Mesenchymal stem cell (in vitro differentiated cells and primary cell): ENCODE results near the gene USP47.
A peak's percentile ranks its signal among the peaks of the same experiment; 100 is the strongest.

Source experiments
- DNase-seq: peaks from one replicate; pipeline ENCODE4 v3.0.0-alpha.2; 2013
- H2AFZ ChIP-seq: one replicate; pipeline ENCODE4 v1.6.1; 2013; ENCODE audit warnings: low read depth, mild to moderate bottlenecking, control low read depth, inconsistent platforms, low read length, moderate library complexity
- H2AK5ac ChIP-seq: 2 replicates; pipeline ENCODE4 v1.6.1; 2013; ENCODE audit warnings: low read length, moderate library complexity, mild to moderate bottlenecking, inconsistent platforms; ENCODE audit not compliant: severe bottlenecking
- H2BK120ac ChIP-seq: one replicate; pipeline ENCODE4 v1.6.1; 2013; ENCODE audit warnings: low read depth, mild to moderate bottlenecking, inconsistent platforms, low read length, moderate library complexity
- H2BK12ac ChIP-seq, 2 experiments: one replicate each; pipeline ENCODE4 v1.6.1; 2013; ENCODE audit warnings: inconsistent platforms in 2 of 2, low read length in 2 of 2, mild to moderate bottlenecking in 2 of 2, moderate library complexity in 2 of 2, control low read depth in 1 of 2
- H2BK15ac ChIP-seq: one replicate; pipeline ENCODE4 v1.6.1; 2013; ENCODE audit warnings: mild to moderate bottlenecking, low read depth, inconsistent platforms; ENCODE audit not compliant: poor library complexity, severe bottlenecking
- H2BK5ac ChIP-seq: 2 replicates; pipeline ENCODE4 v1.6.1; 2013; ENCODE audit warnings: low read depth, mild to moderate bottlenecking, low read length, control low read depth, inconsistent platforms; ENCODE audit not compliant: poor library complexity, severe bottlenecking
- H3K14ac ChIP-seq, 2 experiments: one replicate each; pipeline ENCODE4 v1.6.1; 2013; ENCODE audit warnings: inconsistent platforms in 2 of 2, low read length in 2 of 2, control low read depth in 1 of 2, mild to moderate bottlenecking in 1 of 2, moderate library complexity in 1 of 2
- H3K18ac ChIP-seq, 2 experiments: one replicate each; pipeline ENCODE4 v1.6.1; 2013; ENCODE audit warnings: inconsistent platforms in 2 of 2, low read length in 2 of 2, control low read depth in 1 of 2, low read depth in 1 of 2, mild to moderate bottlenecking in 1 of 2
- H3K23ac ChIP-seq, 2 experiments: one replicate each; pipeline ENCODE4 v1.6.1; 2013; ENCODE audit warnings: inconsistent platforms in 2 of 2, low read length in 2 of 2, mild to moderate bottlenecking in 2 of 2, moderate library complexity in 2 of 2, control low read depth in 1 of 2
- H3K27ac ChIP-seq: 2 replicates; pipeline ENCODE4 v1.5.1; 2013; ENCODE audit warnings: mild to moderate bottlenecking, moderate library complexity, low read length, control low read depth, inconsistent platforms; ENCODE audit not compliant: poor library complexity, severe bottlenecking
- H3K27me3 ChIP-seq, 2 experiments: 2 replicates each; pipeline versions ENCODE4 v1.6.1 to v1.7.0; 2013; ENCODE audit warnings: low read length in 2 of 2, mild to moderate bottlenecking in 2 of 2, moderate library complexity in 2 of 2, control low read depth in 1 of 2, inconsistent platforms in 1 of 2; ENCODE audit not compliant: control insufficient read depth in 1 of 2, insufficient read depth in 1 of 2
- H3K36me3 ChIP-seq, 2 experiments: 2 replicates each; pipeline versions ENCODE4 v1.6.1 to v1.7.0; 2013; ENCODE audit warnings: low read length in 2 of 2, control low read depth in 1 of 2, inconsistent platforms in 1 of 2, low read depth in 1 of 2, mild to moderate bottlenecking in 1 of 2; ENCODE audit not compliant: insufficient read depth in 2 of 2, control insufficient read depth in 1 of 2
- H3K4ac ChIP-seq, 2 experiments: one replicate each; pipeline ENCODE4 v1.6.1; 2013; ENCODE audit warnings: inconsistent platforms in 2 of 2, low read length in 2 of 2, mild to moderate bottlenecking in 2 of 2, moderate library complexity in 2 of 2, control low read depth in 1 of 2, low read depth in 1 of 2
- H3K4me1 ChIP-seq: 2 replicates; pipeline ENCODE4 v1.6.1; 2013; ENCODE audit warnings: low read depth, low read length, control low read depth; ENCODE audit not compliant: control insufficient read depth, insufficient read depth
- H3K4me2 ChIP-seq: 2 replicates; pipeline ENCODE4 v1.6.1; 2013; ENCODE audit warnings: low read length, mild to moderate bottlenecking, inconsistent platforms; ENCODE audit not compliant: poor library complexity, severe bottlenecking
- H3K4me3 ChIP-seq, 2 experiments: 2 replicates each; pipeline versions ENCODE4 v1.5.1 to v1.7.0; 2013; ENCODE audit warnings: low read length in 2 of 2, mild to moderate bottlenecking in 2 of 2, control low read depth in 1 of 2, low read depth in 1 of 2; ENCODE audit not compliant: insufficient read depth in 1 of 2
- H3K79me1 ChIP-seq: replicated peaks from 2 replicates; pipeline ENCODE4 v1.6.1; 2013; ENCODE audit warnings: mild to moderate bottlenecking, control low read depth, low read length, inconsistent platforms; ENCODE audit not compliant: poor library complexity, severe bottlenecking
- H3K9ac ChIP-seq: 2 replicates; pipeline ENCODE4 v1.7.0; 2013; ENCODE audit warnings: mild to moderate bottlenecking, low read length, moderate library complexity
- H3K9me3 ChIP-seq: 2 replicates; pipeline ENCODE4 v1.7.0; 2013; ENCODE audit warnings: mild to moderate bottlenecking, low read length; ENCODE audit not compliant: control insufficient read depth
- H4K8ac ChIP-seq: one replicate; pipeline ENCODE4 v1.6.1; 2013; ENCODE audit warnings: inconsistent platforms, mild to moderate bottlenecking, low read length, moderate library complexity
- H4K91ac ChIP-seq: one replicate; pipeline ENCODE4 v1.6.1; 2013; ENCODE audit warnings: mild to moderate bottlenecking, low read length, inconsistent platforms
- WGBS: methylation state at CpG from one replicate; pipeline ENCODE4 v1.1.7; 2013; ENCODE audit warnings: mixed read lengths; 5-methylcytosine and 5-hydroxymethylcytosine counted together

Gene USP47

DNA sequence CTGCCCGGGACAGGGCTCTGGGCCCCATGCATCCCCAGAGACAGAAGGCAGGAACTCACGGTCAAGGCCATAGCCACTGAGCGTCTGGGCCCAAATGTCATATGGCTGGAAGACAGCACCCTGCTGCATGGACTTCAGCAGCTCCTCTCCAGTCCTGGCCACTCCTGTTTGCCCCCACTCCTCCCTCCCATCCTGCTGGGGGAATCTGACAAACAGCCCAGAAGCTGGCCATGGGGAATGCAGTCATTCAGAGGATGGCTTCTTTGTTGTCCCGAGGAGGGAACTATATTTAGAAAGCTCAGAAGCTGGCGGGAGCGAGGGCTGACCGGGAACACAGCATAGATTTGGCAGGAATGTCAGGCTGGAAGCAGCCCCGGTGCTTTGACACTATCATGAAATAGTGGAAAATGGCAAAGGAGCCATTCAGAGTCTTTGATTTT is 131.6 kb downstream of the USP47 start:
- H2BK12ac ChIP-seq: peak overlapping the region in 1 of 2 experiments; percentile 37
- H3K9ac ChIP-seq: no peak overlapping the region
- H2BK5ac ChIP-seq: no peak overlapping the region
- 42% methylated on average over 8 of the region's 8 CpGs for WGBS
- peak; percentile 75 for DNase-seq
- peaks cover 28% of the 10 kb centered on the region for H3K79me1 ChIP-seq
- no peak overlapping the region for H3K4me2 ChIP-seq
- H3K9me3 ChIP-seq: no peaks in the 10 kb centered on the region
- peak overlapping the region; percentile 36 for H3K27ac ChIP-seq
- H4K91ac ChIP-seq: peak overlapping the region; percentile 63
- no peak overlapping the region for H2BK15ac ChIP-seq
- H2BK120ac ChIP-seq: no peak overlapping the region
- H3K27me3 ChIP-seq: no peaks in the 10 kb centered on the region
- peak overlapping the region; percentile 47 for H2AK5ac ChIP-seq
- peak overlapping the region; percentile 27 to 54 for H3K4ac ChIP-seq
- H3K23ac ChIP-seq: no peak overlapping the region
- H3K4me3 ChIP-seq: no peak overlapping the region
- peaks cover 49% of the 10 kb centered on the region for H3K4me1 ChIP-seq
- peaks cover 0 to 29% of the 10 kb centered on the region in 2 experiments for H3K36me3 ChIP-seq
- no peak overlapping the region for H2AFZ ChIP-seq
- peak overlapping the region in 1 of 2 experiments; percentile 55 for H3K18ac ChIP-seq
- peak overlapping the region in 1 of 2 experiments; percentile 88 for H3K14ac ChIP-seq
- H4K8ac ChIP-seq: peak overlapping the region; percentile 27

DNA sequence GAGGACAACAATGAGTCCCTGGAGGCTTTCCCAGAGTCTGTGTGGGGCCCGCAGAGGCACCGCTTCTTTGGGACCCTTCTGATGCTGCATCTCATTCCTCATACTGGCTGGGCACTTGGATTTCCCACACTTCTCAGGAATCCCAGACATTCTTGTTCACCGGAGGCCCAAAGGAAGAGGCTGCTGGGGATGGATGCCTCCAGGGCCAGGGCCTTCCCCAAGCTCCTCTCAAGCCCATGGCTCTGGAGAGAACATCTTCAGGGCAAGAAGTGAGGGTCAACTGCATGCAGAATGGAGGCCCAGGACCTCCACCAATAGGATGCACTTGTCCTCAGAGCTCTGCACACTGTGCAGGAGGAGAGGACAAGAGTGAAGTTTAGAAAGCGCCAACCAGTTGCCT is 132.1 kb downstream of the USP47 start:
- Histone ChIP-seq H3K23ac (peak overlapping the region in 1 of 2 experiments; percentile 40), H2BK120ac (peak overlapping the region; percentile 56), H3K27me3 (no peaks in the 10 kb centered on the region), H3K18ac (peak overlapping the region; percentile 22 to 55), H2BK5ac (no peak overlapping the region), H3K4me3 (no peak overlapping the region), H3K4ac (peak overlapping the region in 1 of 2 experiments; percentile 32), H3K27ac (peak overlapping the region; percentile 21), H2AFZ (no peak overlapping the region), H3K9me3 (no peaks in the 10 kb centered on the region), H4K8ac (no peak overlapping the region), H3K14ac (no peak overlapping the region), H3K4me2 (no peak overlapping the region), H2BK12ac (peak overlapping the region in 1 of 2 experiments; percentile 66), H2AK5ac (peak overlapping the region; percentile 47), H3K79me1 (peaks cover 25% of the 10 kb centered on the region), H2BK15ac (no peak overlapping the region), H4K91ac (peak overlapping the region; percentile 43), H3K36me3 (peaks cover 0 to 26% of the 10 kb centered on the region in 2 experiments), H3K9ac (no peak overlapping the region), H3K4me1 (peaks cover 51% of the 10 kb centered on the region)
- 76% methylated on average over 4 of the region's 4 CpGs for WGBS
- DNase-seq: no peak

DNA sequence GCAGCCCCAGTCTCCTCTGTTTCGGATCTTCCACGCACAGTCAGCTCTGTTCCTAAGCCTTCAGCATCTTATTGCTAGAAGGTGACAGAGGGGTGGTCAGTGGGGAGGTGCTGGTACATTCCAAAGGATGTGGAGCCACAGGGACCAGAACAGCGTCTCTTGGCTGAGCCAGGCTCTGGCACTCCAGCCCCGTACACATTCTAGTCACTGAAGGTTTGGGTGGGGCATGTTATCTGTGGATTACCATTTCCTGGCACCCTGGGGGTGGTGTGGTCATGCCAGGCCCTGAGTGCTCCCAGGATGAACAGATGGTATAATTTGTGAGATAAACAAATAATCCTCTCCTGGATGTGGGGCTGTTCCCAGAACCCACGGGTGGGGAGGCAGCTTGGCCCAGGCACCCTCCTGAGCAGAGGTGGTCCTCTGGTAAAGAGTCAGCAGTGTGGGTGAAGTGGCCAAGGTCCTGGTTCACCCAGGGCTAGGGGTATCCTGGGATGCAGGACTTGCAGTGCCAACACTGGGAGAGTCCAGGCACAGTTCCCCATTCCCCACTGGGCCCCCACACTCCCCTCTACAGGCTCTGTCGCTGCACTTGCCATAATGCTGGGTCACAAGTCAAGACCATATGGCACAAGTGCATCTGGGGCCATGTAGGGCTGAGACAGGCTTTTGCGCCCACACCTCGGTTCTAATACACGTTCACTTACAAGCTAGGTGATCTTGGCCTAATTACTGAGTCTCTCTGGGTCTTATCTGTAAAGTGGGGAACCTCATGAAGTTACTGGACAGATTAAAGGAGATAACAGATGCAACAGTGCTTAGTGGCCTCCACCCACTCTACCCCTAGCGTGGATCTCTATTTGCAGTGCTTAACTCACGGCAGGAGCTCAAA is 133.7 kb downstream of the USP47 start:
- peaks cover 65% of the 10 kb centered on the region for H3K4me1 ChIP-seq
- H4K8ac ChIP-seq: peak overlapping the region; percentile 43
- H3K4me3 ChIP-seq: no peak overlapping the region
- H3K9ac ChIP-seq: no peak overlapping the region
- peak overlapping the region; percentile 55 to 78 for H2BK12ac ChIP-seq
- peaks cover 15% of the 10 kb centered on the region for H3K79me1 ChIP-seq
- peak overlapping the region; percentile 76 for H4K91ac ChIP-seq
- H2AFZ ChIP-seq: no peak overlapping the region
- no peaks in the 10 kb centered on the region for H3K27me3 ChIP-seq
- H2AK5ac ChIP-seq: peak overlapping the region; percentile 91
- peak overlapping the region; percentile 58 to 98 for H3K18ac ChIP-seq
- peaks cover 0 to 20% of the 10 kb centered on the region in 2 experiments for H3K36me3 ChIP-seq
- H3K27ac ChIP-seq: peak overlapping the region; percentile 98
- peak overlapping the region; percentile 1 to 89 for H3K4ac ChIP-seq
- H3K14ac ChIP-seq: peak overlapping the region in 1 of 2 experiments; percentile 31
- 79% methylated on average over 10 of the region's 11 CpGs for WGBS
- H2BK15ac ChIP-seq: peak overlapping the region; percentile 82
- H3K23ac ChIP-seq: no peak overlapping the region
- DNase-seq: no peak
- H3K9me3 ChIP-seq: no peaks in the 10 kb centered on the region
- H2BK5ac ChIP-seq: no peak overlapping the region
- H3K4me2 ChIP-seq: no peak overlapping the region
- peak overlapping the region; percentile 55 for H2BK120ac ChIP-seq

DNA sequence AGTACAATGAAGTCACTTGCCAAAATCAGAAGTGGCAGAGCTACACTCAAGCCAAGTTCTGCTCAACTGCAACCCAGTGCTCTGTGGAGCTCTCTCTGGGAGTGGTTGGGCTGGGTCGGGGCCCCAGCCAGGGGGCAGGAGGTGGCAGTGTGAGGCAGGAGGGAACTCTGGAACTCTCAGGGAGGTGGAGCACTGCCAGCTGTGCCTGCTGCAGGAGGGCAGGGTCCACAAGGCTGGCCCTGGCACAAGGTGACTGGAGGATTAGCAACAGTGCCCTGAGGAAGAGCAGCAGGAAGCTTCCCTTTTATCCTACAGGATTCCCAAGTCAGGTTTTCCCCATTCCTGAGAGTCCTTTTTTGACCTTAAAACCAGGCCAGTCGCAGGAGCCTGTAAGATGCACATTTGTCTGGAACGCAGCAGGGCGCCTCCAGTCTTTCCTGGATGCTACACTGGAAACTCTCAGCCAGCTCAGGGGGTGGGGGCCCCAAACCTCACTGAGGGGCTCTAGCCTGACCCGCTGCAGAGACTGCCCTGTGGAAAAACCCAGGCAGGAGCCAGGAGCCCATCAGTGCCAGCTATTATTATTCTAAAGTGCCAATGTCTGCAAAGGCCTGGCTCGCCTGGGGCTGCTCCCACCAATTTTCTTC is 134.8 kb downstream of the USP47 start:
- Histone ChIP-seq H4K8ac (peak overlapping the region; percentile 93), H3K9ac (peak overlapping the region; percentile 11), H3K79me1 (peaks cover 13% of the 10 kb centered on the region), H2BK15ac (peak overlapping the region; percentile 87), H3K23ac (no peak overlapping the region), H3K4me3 (peak overlapping the region in 1 of 2 experiments; percentile 54), H3K9me3 (peaks cover 4% of the 10 kb centered on the region), H2BK12ac (peak overlapping the region; percentile 78 to 98), H3K27me3 (no peaks in the 10 kb centered on the region), H3K36me3 (peaks cover 0 to 23% of the 10 kb centered on the region in 2 experiments), H3K4me2 (peak overlapping the region; percentile 25), H3K4ac (peak overlapping the region; percentile 89 to 93), H4K91ac (peak overlapping the region; percentile 94), H3K14ac (peak overlapping the region in 1 of 2 experiments; percentile 87), H3K18ac (peak overlapping the region; percentile 58 to 98), H2AFZ (no peak overlapping the region), H3K27ac (peak overlapping the region; percentile 98), H2AK5ac (peak overlapping the region; percentile 91), H3K4me1 (peaks cover 71% of the 10 kb centered on the region), H2BK5ac (peak overlapping the region; percentile 88), H2BK120ac (peak overlapping the region; percentile 95)
- no peak for DNase-seq
- WGBS: 59% methylated on average over 6 of the region's 6 CpGs
